GM12878 (cell line): Measurements from ENCODE around the gene PROSER3. TPM values are rescaled to one million over a fixed set of nuclear protein-coding genes. Genes with fewer than 3 reads are reported as not detected.

Experiments
- ATAC-seq: fragments of 200-7000 bp; cut with Tn5 transposase; 3 replicates; pipeline ENCODE4 v1.9.1; 2020; ENCODE audit warnings: mild to moderate bottlenecking, moderate library complexity
- BruUV-seq: library from RNA; stranded (reverse); fragments of 400-500 nt; replicated peaks from 2 replicates; lab custom pipeline; 2021; lab: Mats Ljungman, UMichigan
- CTCF ChIA-PET: fragments of 300-600 bp; sonication (Branson Sonifier 250); formaldehyde crosslinking; extraction: SDS; loops from one replicate; lab custom pipeline; 2021; ENCODE audit warnings: inconsistent platforms; lab: Yijun Ruan, JAX
- POLR2A ChIA-PET: fragments of 350-600 bp; formaldehyde crosslinking; extraction: SDS; loops from one replicate; lab custom pipeline; 2021; ENCODE audit warnings: inconsistent platforms; lab: Charles Lee
- RAD21 ChIA-PET: fragments of 300-600 bp; sonication (Branson Sonifier 250); formaldehyde crosslinking; loops from one replicate; lab custom pipeline; 2023; ENCODE audit warnings: antibody characterized with exemption; ENCODE audit not compliant: unreplicated experiment; lab: Charles Lee
- SMC1A ChIA-PET: fragments of 300-600 bp; sonication (Branson Sonifier 250); formaldehyde crosslinking; loops from one replicate; lab custom pipeline; 2023; ENCODE audit not compliant: unreplicated experiment, uncharacterized antibody; lab: Charles Lee
- DNase-seq: peaks from one replicate; pipeline ENCODE4 v3.0.0-alpha.2; 2011; ENCODE audit warnings: low read depth, low spot score
- FAIRE-seq: peaks from 3 replicates; lab custom pipeline; 2011; peaks lifted over from hg19 to GRCh38; lab: Jason Lieb, UNC
- H2AFZ ChIP-seq: 2 replicates; pipeline ENCODE4 v1.6.0; 2011; ENCODE audit warnings: low read depth, low read length, control low read depth; ENCODE audit not compliant: control insufficient read depth
- H3K27ac ChIP-seq: 2 replicates; pipeline ENCODE4 v1.5.1; 2011; ENCODE audit warnings: control low read depth; ENCODE audit not compliant: control insufficient read depth, insufficient read depth
- H3K27me3 ChIP-seq, 2 experiments: replicated peaks in 1 of 2; 2 replicates each; pipeline versions ENCODE4 v1.6.0 to v1.6.1; 2011; ENCODE audit warnings: low read length in 1 of 2; ENCODE audit not compliant: control insufficient read depth in 2 of 2, insufficient read depth in 2 of 2
- H3K36me3 ChIP-seq, 2 experiments: 2 replicates each; pipeline ENCODE4 v1.5.1; 2011; ENCODE audit warnings: low read length in 1 of 2; ENCODE audit not compliant: control insufficient read depth in 2 of 2, insufficient read depth in 2 of 2
- H3K4me1 ChIP-seq: 2 replicates; pipeline ENCODE4 v1.6.1; 2011; ENCODE audit warnings: mild to moderate bottlenecking, low read length, moderate library complexity, mixed read lengths; ENCODE audit not compliant: control insufficient read depth, insufficient read depth
- H3K4me2 ChIP-seq: 2 replicates; pipeline ENCODE4 v1.6.0; 2011; ENCODE audit warnings: control low read depth; ENCODE audit not compliant: control insufficient read depth, insufficient read depth
- H3K4me3 ChIP-seq: fragments of 200-600 bp; sonication (generic); 2 replicates; pipeline ENCODE4 v1.5.1; 2016
- H3K79me2 ChIP-seq: 2 replicates; pipeline ENCODE4 v1.6.0; 2011; ENCODE audit warnings: low read length; ENCODE audit not compliant: control insufficient read depth, insufficient read depth
- H3K9ac ChIP-seq: 2 replicates; pipeline ENCODE4 v1.8.0; 2011; ENCODE audit warnings: low read length, control low read depth, mixed read lengths; ENCODE audit not compliant: control insufficient read depth, insufficient read depth
- H3K9me3 ChIP-seq: replicated peaks from 3 replicates; pipeline ENCODE4 v1.5.1; 2011; ENCODE audit warnings: mild to moderate bottlenecking, low read length; ENCODE audit not compliant: control insufficient read depth, insufficient read depth
- H4K20me1 ChIP-seq: 2 replicates; pipeline ENCODE4 v1.6.0; 2011; ENCODE audit not compliant: control insufficient read depth, insufficient read depth
- ATF2 ChIP-seq: IDR thresholded peaks from 2 replicates; pipeline ENCODE4 v1.6.1; 2012; ENCODE audit warnings: low read length, inconsistent platforms
- CBX5 ChIP-seq: sonication (generic); IDR thresholded peaks from 2 replicates; pipeline ENCODE4 v1.6.1; 2016; ENCODE audit warnings: low read depth, moderate library complexity, mild to moderate bottlenecking, inconsistent platforms
- PAX8 ChIP-seq: fragments of 450-650 bp; IDR thresholded peaks from 2 replicates; pipeline ENCODE4 v1.6.1; 2017; ENCODE audit warnings: mild to moderate bottlenecking, moderate library complexity
- PRDM15 ChIP-seq: fragments of 450-650 bp; formaldehyde crosslinking; IDR thresholded peaks from 2 replicates; pipeline ENCODE4 v1.4.0; 2020; ENCODE audit warnings: mild to moderate bottlenecking, moderate library complexity
- SP1 ChIP-seq: IDR thresholded peaks from one replicate; pipeline ENCODE4 v1.6.1; 2011; ENCODE audit warnings: low read depth, low read length
- ZBTB4 ChIP-seq: fragments of 450-650 bp; formaldehyde crosslinking; IDR thresholded peaks from 2 replicates; pipeline ENCODE4 v1.4.0; 2022; ENCODE audit warnings: mild to moderate bottlenecking, moderate library complexity
- ZNF592 ChIP-seq: fragments of 450-650 bp; IDR thresholded peaks from 2 replicates; pipeline ENCODE4 v1.6.1; 2017; ENCODE audit warnings: mild to moderate bottlenecking, moderate library complexity
- WGBS: methylation state at CpG from one replicate; pipeline ENCODE4 v1.1.6; 2016; ENCODE audit warnings: low lambda C conversion rate; ENCODE audit not compliant: insufficient replicate concordance, insufficient coverage; ENCODE audit errors: missing lambda C conversion rate; 5-methylcytosine and 5-hydroxymethylcytosine counted together
- in situ Hi-C: fragments of 300-500 bp; cut with MboI; formaldehyde crosslinking; loops from 9 replicates; pipeline ENCODE4 v1.14.3; 2018; ENCODE audit warnings: mixed read lengths
- intact Hi-C: fragments of 100-400 bp; cut with micrococcal nuclease; formaldehyde crosslinking; loops from one replicate; pipeline ENCODE4 v1.14.2; 2022; ENCODE audit not compliant: unreplicated experiment
- polyA plus RNA-seq, 11 experiments: library from polyadenylated mRNA; depleted of rRNA in 4 of 11; unstranded in 6 of 11; stranded (reverse) in 5 of 11; fragments of >200 nt; fragmentation: Nextera tagmentation in 4 of 11; fragmentation: Illumina TruSeq in 1 of 11; extraction: Ambion mirVana in 4 of 11; extraction: Trizol in 1 of 11; gene quantifications; 1 replicate in 1 of 11; 2 replicates in 10 of 11; pipeline versions ENCODE4 v1.2.1 to v1.2.3, GENCODE V29; 2011 to 2016; ENCODE audit warnings: inconsistent platforms in 2 of 11, missing spikeins in 2 of 11, low read depth in 1 of 11
- total RNA-seq, 4 experiments: library from RNA; depleted of rRNA in 3 of 4; stranded (reverse); fragments of >200 nt in 3 of 4; fragmentation: Illumina TruSeq in 1 of 4; extraction: Trizol in 1 of 4; gene quantifications; 2 replicates each; pipeline versions ENCODE4 v1.2.1 to v1.2.3, GENCODE V29; 2013 to 2021

The PROSER3 gene
- total and polyA plus RNA-seq, 10 of the 15 experiments (the other 5 are each of a cell fraction or from before 2014, with no cell fraction given): 0.85 to 25.1 (median 9.6) TPM

GRCh38 chr19:35712567-35713505 lies 45.1 kb upstream of the PROSER3 start:
- Histone ChIP-seq H2AFZ (peak overlapping the region; percentile 8), H3K79me2 (peaks cover 49% of the 10 kb centered on the region), H3K9me3 (no peaks in the 10 kb centered on the region), H3K27ac (peak overlapping the region; percentile 95), H3K4me2 (peak overlapping the region; percentile 99), H3K27me3 (no peaks in the 10 kb centered on the region), H4K20me1 (no peaks in the 10 kb centered on the region), H3K36me3 (no peaks in the 10 kb centered on the region; a peak in 1 of 4 replicates), H3K9ac (peak overlapping the region; percentile 77), H3K4me3 (peak overlapping the region; percentile 82), H3K4me1 (peaks cover 43% of the 10 kb centered on the region)
- intact Hi-C loops: loop anchor here (5.0 kb wide), 1 partner anchor 189 kb away; the partner anchor contains the start of genes HCST and NFKBID
- in situ Hi-C loops: no loop called here
- RAD21 ChIA-PET: interaction anchor here (0.5 to 6.3 kb wide), 11 partner anchors 14 to 218 kb away, joined by 3 to 430 read pairs (median 7); partner anchors contain the start of genes IGFLR1, LIN37 and ZBTB32
- FAIRE-seq (peak; percentile 77), DNase-seq (peak; percentile 82), ATAC-seq (peak; percentile 32)
- SMC1A ChIA-PET: interaction anchor here (0.7 to 6.3 kb wide), 8 partner anchors 15 to 336 kb away, joined by 3 to 375 read pairs (median 5); partner anchors contain the start of genes COX6B1, IGFLR1, PSENEN and U2AF1L4
- WGBS: under 1% methylated on average over 11 of the region's 11 CpGs
- POLR2A ChIA-PET: interaction anchor here (0.5 to 12.1 kb wide), 14 partner anchors 14 to 367 kb away, joined by 3 to 516 read pairs (median 4); partner anchors contain the start of genes IGFLR1, LIN37, PSENEN and U2AF1L4
- CTCF ChIA-PET: interaction anchor here (1.1 to 7.3 kb wide), 8 partner anchors 11 to 196 kb away, joined by 3 to 271 read pairs (median 6); partner anchors contain the start of genes IGFLR1, PSENEN and U2AF1L4
- TSS peak; percentile 78 for BruUV-seq
- TF ChIP-seq PRDM15 (CRISPR knock-in tag): no peak
- TF ChIP-seq ZNF592: no peak
- TF ChIP-seq ATF2: peak; percentile 95
- TF ChIP-seq PAX8: no peak
- TF ChIP-seq SP1: peak; percentile 79
- TF ChIP-seq ZBTB4: peak; percentile 24; the same call in 1 of the 2 replicates
- TF ChIP-seq CBX5: no peak
